Right lung (tissue), 10 donors: ENCODE data around the gene GATD1. TPM values are rescaled to one million over a fixed set of nuclear protein-coding genes. Genes with fewer than 3 reads are reported as not detected.

Source experiments
- DNase-seq, 2 donors: peaks; one replicate each; pipeline ENCODE4 v3.0.0-alpha.2; 2013
- long read RNA-seq, 8 donors: transcript quantifications; one replicate each; lab custom pipeline, GENCODE V29; 2026
- polyA plus RNA-seq, 5 donors: library from polyadenylated mRNA; unstranded; fragments of 120-200 nt; gene quantifications; one replicate each; pipeline versions ENCODE4 v1.2.1 to v1.2.3, GENCODE V29; 2013; ENCODE audit warnings: inconsistent platforms in 1 of 5, low replicate concordance in 1 of 5; ENCODE audit not compliant: insufficient read length in 5 of 5, insufficient read depth in 1 of 5

GATD1 gene
- polyA plus RNA-seq = 10 to 100 TPM; 41.4 to 80.2 (median 61.8) TPM
- long read RNA-seq, donor 1, full-length matches to known transcripts = 14 of 14 reads
- long read RNA-seq, donor 1, partial matches to known transcripts = 0 of 14 reads
- long read RNA-seq, donor 1, other reads (novel, unspliced or antisense) = 0 of 14 reads
- long read RNA-seq, donor 2, full-length matches to known transcripts = 3 of 3 reads
- long read RNA-seq, donor 2, partial matches to known transcripts = 0 of 3 reads
- long read RNA-seq, donor 2, other reads (novel, unspliced or antisense) = 0 of 3 reads
- long read RNA-seq, donor 3, full-length matches to known transcripts = 7 of 7 reads
- long read RNA-seq, donor 3, partial matches to known transcripts = 0 of 7 reads
- long read RNA-seq, donor 3, other reads (novel, unspliced or antisense) = 0 of 7 reads
- long read RNA-seq, donor 4, full-length matches to known transcripts = 6 of 6 reads
- long read RNA-seq, donor 4, partial matches to known transcripts = 0 of 6 reads
- long read RNA-seq, donor 4, other reads (novel, unspliced or antisense) = 0 of 6 reads
- long read RNA-seq, donor 5, full-length matches to known transcripts = 10 of 10 reads
- long read RNA-seq, donor 5, partial matches to known transcripts = 0 of 10 reads
- long read RNA-seq, donor 5, other reads (novel, unspliced or antisense) = 0 of 10 reads
- long read RNA-seq, donor 6, full-length matches to known transcripts = 6 of 12 reads
- long read RNA-seq, donor 6, partial matches to known transcripts = 6 of 12 reads
- long read RNA-seq, donor 6, other reads (novel, unspliced or antisense) = 0 of 12 reads
- long read RNA-seq, donor 7, full-length matches to known transcripts = 1 of 1 reads
- long read RNA-seq, donor 7, partial matches to known transcripts = 0 of 1 reads
- long read RNA-seq, donor 7, other reads (novel, unspliced or antisense) = 0 of 1 reads
- long read RNA-seq, donor 8, full-length matches to known transcripts = 2 of 2 reads
- long read RNA-seq, donor 8, partial matches to known transcripts = 0 of 2 reads
- long read RNA-seq, donor 8, other reads (novel, unspliced or antisense) = 0 of 2 reads

DNA sequence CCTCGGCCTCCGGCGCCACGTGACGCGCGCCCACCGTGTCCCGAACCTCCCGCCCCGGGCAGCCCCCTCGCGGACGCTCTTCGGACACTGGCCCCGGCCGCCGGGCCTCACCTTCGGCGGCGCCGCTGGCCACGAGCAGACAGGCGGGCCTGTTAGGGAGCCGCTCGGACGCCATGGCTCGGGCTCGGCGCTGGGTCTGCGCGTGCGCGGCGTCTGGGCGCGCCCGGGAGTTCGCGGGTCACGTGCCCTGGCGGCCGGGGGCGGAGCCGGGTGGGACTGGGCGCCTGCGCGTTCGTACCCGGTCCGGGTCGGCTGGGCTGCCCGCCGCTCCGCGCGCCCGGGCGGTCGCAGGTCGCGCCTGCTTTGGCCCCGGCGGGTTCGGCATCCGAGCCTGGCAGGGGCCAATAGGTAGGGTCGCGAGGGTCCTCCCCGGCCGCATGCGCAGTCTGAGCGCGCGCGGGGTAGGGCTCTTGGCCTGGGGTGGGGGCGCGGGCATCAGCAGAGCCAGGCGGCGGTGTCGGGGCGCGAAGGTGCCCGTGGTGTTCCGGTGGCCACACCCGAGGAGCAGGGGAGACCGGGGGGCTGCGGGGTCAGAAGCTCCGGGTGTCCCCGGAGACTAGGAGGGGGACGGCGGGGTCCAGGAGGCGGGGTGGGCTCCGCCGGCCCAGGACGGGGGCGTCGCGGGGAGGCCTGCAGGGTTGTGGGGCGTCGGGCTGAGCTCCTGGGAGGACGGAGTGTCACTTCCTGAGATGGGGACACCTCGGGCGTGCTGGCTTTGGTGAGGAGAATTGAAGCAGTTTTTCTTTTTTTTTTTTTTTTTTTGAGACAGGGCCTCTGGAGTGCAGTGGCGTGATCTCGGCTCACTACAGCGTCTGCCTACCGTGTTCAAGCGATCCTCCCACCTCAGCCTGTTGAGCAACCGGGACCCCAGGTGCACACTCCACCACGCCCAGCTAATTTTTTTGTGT is at the start of gene GATD1:
TSS of gene GATD1 (minus strand) at position 200 of the 968 bp plus-strand sequence. CDS start at position 175, 25 bp downstream.
- DNase-seq = peak; percentile 88

DNA sequence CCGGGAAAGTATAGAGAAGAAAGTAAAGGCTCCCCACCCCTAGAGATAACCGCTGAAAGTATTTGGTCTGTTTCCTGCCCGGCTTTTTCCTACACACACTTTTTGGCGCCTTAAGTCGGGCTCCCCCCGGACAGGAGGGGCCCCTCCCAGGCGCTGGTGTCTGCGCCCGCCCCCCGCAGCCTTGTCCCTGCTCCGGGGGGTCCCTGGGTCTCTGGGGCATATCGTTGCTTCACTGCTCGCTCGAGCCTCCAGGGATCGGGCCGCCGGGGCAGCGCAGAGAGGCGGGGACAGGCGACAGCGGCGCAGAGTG is 49.5 kb upstream of the GATD1 start:
- no peak for DNase-seq

DNA sequence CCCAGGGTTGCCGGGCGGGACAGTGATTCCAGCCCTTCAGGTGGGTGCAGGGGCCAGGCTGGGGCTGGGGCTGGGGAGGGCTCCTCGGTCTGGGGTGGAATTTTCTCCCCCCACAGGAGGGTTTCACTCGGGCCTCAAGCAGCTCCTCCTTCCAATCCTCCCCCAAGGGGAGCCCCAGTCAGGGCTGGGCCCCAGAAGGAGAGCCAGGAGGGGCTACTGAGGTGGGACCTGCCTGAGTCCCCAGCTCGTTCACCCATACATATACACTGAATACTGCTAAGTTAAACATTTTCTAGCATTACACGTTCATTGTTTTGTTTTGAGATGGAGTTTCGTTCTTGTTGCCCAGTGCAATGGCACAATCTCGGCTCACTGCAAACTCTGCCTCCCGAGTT is 48.9 kb upstream of the GATD1 start:
- no peak for DNase-seq

- no peak for DNase-seq
These were observed 48.3 kb upstream of the GATD1 start for GRCh38 chr11:825366-826226.

DNA sequence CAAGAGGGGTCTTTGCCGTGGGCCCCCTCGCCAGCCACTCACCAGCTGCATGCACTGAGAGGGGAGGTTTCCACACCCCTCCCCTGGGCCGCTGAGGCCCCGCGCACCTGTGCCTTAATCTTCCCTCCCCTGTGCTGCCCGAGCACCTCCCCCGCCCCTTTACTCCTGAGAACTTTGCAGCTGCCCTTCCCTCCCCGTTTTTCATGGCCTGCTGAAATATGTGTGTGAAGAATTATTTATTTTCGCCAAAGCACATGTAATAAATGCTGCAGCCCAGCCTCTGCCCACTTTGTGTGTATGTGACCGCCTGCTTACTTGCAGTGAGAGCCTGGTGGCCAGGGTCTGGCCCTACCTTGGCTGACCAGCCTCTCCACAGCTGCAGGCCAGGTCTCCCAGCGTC is 47.7 kb upstream of the GATD1 start:
- no peak for DNase-seq

GRCh38 chr11:824292-824880 is 47.1 kb upstream of the GATD1 start:
- no peak for DNase-seq

GRCh38 chr11:823441-824291 is 46.4 kb upstream of the GATD1 start:
- no peak for DNase-seq

DNA sequence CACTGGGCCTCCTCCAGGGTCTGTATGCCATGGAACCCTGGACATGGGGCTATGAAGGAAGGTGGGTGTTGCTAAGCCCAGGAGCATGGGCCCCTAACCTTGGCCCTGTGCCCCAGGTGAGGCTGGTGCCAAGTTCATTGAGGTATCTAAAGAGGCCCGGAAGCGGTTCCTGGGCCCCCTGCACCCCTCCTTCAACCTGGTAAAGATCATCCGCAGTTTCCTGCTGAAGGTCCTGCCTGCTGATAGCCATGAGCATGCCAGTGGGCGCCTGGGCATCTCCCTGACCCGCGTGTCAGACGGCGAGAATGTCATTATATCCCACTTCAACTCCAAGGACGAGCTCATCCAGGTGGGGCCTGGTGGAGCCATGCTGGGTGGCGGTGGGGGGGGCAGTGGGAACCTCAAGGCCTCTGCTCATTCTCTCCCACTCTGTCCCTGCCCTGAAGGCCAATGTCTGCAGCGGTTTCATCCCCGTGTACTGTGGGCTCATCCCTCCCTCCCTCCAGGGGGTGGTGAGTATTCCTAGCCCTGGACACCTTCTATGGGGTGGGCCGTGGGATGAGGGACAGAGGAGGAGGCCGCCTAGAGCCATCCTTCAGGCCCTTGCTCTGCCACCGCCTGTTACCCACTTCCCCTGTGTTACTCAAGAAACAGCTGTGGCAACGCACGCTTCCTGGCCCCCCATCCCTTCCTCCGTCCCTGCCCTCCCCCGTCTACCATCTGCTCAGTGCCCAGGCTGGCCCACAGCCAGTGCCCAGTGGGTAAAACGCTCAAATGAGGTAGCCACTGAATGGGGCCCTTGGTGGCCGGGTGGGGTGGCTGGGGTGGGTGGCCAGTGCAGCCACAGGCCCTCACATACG is 44.5 kb upstream of the GATD1 start:
- no peak for DNase-seq

GRCh38 chr11:820655-821511 is 43.6 kb upstream of the GATD1 start:
- no peak for DNase-seq

GRCh38 chr11:819943-820649 is 42.8 kb upstream of the GATD1 start:
- DNase-seq = no peak

DNA sequence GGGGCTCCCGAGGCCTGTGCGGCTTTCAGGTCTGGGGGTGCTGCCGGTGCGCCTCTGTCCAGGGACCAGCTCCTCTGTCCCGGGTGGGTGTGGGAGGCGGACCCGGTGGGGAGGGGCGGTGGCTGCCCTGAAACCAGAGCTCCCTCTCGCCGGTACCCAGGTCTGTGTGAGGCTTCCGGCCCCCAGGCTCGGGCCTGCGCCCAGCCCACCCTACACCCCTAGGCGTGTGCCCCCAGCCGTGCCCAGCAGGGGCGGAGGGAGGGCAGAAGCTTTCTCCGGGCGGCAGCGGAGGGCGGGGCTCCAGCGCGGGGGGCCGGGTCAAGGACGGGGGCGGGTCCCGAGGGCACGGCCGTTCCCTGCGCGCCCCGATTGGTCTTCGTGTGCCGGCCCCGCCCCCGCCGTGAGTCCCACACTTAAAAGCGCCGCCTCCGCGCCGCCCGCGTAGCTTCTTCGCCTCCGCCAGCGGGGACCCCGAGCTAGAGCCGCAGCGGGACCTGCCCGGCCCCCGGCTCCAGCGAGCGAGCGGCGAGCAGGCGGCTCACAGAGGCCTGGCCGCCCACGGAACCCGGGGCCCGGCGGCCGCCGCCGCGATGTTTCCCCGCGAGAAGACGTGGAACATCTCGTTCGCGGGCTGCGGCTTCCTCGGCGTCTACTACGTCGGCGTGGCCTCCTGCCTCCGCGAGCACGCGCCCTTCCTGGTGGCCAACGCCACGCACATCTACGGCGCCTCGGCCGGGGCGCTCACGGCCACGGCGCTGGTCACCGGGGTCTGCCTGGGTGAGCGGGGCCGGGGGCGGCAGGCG is 42.0 kb upstream of the GATD1 start:
- DNase-seq = peak; percentile 85 to 88

DNA sequence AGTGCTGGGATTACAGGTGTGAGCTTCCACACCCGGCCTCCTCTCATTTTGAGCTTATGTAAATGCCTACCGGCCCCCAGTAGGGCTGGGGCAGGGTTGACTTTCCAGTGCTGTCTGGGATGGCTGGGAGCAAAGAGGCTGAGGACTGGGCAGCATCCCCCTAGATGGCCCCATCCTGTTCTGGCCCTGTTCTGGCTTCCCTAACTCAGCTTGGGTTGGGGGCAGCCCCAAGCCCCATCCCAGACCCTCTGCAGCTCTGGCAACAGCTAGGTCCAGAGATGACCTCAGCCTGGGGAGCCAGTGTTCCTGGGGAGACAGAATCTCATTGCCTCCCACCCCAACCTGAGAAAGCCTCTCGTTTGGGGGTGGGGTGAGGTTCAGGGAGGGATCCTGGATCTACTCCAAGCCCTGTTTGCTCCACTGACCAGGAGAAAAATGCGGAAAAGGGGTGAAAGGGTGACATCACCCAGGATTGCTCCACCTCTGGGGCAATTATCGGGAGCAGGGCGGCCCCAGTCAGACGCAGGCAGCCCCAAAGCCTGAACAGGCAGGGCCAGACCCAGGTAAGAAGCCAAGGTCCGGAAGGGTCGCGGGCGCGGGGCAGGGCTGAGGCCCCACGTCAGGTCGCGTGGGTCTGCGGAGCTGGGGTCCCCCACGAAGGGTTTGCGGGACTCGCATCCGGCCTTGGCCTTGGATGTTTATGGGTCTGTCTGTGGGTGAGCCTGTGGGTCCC is 41.3 kb upstream of the GATD1 start, which contains the start of gene PNPLA2:
TSS of gene PNPLA2 (plus strand) at position 519 of the 733 bp plus-strand sequence. CDS start 805 bp downstream, outside the sequence.
- no peak for DNase-seq

- no peak for DNase-seq
These were observed 39.1 kb upstream of the GATD1 start for GRCh38 chr11:816433-816779.

DNA sequence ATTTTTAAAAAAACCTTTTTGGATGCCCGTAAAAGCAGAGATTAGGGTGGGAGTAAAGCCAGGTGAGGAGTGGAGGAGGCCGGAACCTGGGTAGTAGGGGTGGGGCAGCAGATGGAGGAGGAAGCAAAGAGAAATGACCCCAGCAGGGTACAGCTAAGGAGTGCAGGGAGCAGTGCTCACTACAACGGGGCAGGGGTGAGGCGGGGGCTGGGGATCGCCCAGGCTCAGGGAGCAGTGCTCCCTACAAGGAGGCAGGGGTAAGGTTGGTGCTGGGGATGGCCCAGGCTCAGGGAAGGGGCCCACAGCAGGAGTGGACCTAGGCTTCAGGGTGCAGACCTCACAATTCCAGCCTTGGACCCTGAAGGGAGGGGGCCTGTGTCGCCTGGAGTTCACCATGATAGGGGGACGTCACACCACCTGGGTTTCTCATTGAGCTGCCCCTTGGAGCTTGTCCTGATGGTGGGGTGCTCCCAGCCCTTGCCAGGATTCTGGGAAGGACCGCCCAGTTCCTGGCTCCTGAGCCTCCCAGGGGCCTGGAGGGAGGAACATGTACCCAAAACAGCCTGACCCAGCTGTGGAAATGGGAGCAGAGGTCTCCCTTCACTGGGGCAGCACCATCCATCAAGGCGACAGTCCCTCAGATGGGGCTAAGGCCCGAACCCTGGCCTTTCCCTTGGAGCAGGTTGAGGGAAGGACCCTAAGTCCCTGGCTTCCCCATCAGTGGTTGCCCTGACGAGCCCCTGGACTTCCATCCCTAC is 38.6 kb upstream of the GATD1 start:
- no peak for DNase-seq
